ENCODE results near the gene MACO1.

DNA sequence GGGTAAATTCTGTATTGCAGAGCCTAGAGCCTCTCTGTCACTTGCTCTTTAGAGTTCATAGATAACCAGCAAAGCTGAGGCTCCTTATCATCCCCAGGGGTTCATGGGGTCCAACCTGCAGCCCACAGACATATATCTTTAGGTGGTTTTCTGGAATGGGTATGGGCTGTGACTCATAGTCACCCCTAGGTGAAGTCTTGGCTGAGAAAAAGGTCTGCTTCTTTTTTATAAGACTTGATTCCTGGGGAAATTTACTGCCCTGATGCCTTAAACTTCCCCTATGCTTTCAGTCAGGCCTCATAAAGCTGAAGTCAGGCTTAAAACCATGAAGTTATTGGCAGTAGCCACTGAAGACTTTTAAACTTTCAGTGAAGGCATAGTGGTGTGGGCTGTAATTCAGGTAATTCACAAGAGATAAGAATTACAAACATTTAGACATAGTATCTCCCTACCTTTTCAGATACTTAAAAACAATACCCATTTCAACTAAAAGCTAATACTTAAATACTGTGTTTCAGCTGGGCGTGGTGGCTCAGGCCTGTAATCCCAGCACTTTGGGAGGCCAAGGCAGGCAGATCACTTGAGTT is 46.8 kb downstream of the MACO1 start:
- TF ChIP-seq EZH2phosphoT487 (IDR thresholded peaks at IDR 0.05; ENCODE audit: insufficient read depth, low read depth) = no peak
- TF ChIP-seq EZH2 (IDR thresholded peaks at IDR 0.05; ENCODE audit: insufficient read depth, poor library complexity, severe bottlenecking) = no peak

Data from GM23248 (cell line).